NCI-H460 (cell line): ENCODE measurements around the gene TCP11L2. TPM values are rescaled to one million over a fixed set of nuclear protein-coding genes. Genes with fewer than 3 reads are reported as not detected.

Experiments
- DNase-seq: peaks from one replicate; pipeline ENCODE4 v3.0.0-alpha.2; 2016; ENCODE audit warnings: low read depth; ENCODE audit errors: extremely low read depth
- small RNA-seq, 2 experiments: library from RNA; depleted of rRNA; stranded (forward); fragments of <200 nt; gene quantifications; one replicate each; pipeline ENCODE3, GENCODE V24; 2014
- total RNA-seq: library from RNA; depleted of rRNA; stranded (reverse); fragments of >200 nt; shearing (Covaris generic); gene quantifications from 2 replicates; pipeline ENCODE4 v1.2.3, GENCODE V29; 2014; rRNA removed

The TCP11L2 gene
- total RNA-seq, 1 experiment from 2014 or later, result 15.8 TPM

DNA sequence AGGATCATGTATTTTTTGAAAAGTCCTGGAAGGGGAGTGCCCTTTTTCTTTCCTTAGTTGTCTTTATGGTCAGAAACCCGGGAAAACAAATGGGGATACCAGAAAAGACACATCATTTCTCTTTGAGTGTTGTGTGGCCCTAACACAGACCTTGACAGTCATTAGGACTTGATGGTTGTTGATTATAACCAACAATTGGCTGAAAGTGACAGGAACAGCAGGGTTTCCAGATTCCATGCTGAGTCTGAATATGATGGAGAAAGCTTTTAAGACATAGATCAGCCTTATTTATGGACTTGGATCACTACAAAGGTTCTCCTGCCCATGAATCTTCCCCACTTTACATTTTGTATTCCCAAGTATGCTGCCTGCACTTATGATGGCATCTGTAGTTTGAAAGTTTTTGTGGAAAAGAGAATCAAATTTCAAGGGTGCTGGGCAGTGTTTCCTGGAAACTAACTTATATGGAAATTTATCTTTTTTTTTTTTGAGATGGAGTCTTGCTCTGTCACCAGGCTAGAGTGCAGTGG lies 85.4 kb downstream of the TCP11L2 start:
- DNase-seq, result no peak

DNA sequence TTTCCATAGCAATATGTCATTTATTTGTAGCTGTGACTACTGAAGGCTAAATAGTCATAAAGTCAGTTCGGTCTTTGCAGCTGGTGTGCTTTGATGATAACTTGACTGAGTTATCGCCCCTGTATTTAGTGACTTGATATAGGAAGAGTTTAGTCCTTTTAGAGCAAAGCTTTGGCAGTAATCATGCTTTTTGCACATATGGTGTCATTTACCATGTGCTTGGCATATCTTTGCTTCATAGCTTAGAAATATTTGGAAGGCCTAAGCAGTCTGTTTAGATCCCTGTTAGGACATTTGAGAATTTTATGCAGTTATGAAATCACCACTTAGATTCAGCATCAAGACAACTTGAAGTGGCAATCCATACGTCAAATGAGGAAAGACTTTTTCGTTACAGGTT lies 86.6 kb downstream of the TCP11L2 start:
- no peak for DNase-seq

DNA sequence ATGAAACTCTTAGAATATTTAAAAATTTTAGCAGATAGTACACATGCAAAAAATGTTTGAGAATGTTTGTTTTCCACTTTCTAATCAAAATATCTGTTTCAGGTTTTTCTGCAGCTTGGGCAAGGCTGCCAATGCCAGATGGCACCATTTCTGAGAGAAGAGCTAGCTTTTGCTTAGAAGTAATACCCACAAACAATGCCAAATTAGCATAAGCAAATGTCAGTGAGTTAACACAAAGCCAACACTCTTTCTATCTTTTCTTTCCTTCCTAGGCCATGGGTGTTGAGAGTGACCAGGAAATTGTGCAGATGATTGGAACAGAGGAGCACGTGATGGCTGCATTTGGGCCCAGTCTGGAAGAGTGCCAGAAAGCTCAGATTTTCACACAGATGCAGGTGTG lies 90.2 kb downstream of the TCP11L2 start:
- DNase-seq, result no peak

Small RNA genes lying within 50 kb of the gene (small RNA-seq; reads per million reads assigned to genes)
- gene RNU7-94P, result 0 reads per million in 2 experiments

Other genes starting within 250 kb of the TCP11L2 start
- 13.4 and 19.5 TPM in 2 replicates for gene NUAK1, start 163.8 kb upstream of the TCP11L2 start, total RNA-seq
- gene CKAP4, start 54.7 kb upstream of the TCP11L2 start, total RNA-seq, result 94.6 and 99.3 TPM in 2 replicates
- gene POLR3B, start 55.0 kb downstream of the TCP11L2 start, total RNA-seq, result 11.8 and 17.1 TPM in 2 replicates